ENCODE measurements around the gene C3orf22.

C3orf22 gene

DNA sequence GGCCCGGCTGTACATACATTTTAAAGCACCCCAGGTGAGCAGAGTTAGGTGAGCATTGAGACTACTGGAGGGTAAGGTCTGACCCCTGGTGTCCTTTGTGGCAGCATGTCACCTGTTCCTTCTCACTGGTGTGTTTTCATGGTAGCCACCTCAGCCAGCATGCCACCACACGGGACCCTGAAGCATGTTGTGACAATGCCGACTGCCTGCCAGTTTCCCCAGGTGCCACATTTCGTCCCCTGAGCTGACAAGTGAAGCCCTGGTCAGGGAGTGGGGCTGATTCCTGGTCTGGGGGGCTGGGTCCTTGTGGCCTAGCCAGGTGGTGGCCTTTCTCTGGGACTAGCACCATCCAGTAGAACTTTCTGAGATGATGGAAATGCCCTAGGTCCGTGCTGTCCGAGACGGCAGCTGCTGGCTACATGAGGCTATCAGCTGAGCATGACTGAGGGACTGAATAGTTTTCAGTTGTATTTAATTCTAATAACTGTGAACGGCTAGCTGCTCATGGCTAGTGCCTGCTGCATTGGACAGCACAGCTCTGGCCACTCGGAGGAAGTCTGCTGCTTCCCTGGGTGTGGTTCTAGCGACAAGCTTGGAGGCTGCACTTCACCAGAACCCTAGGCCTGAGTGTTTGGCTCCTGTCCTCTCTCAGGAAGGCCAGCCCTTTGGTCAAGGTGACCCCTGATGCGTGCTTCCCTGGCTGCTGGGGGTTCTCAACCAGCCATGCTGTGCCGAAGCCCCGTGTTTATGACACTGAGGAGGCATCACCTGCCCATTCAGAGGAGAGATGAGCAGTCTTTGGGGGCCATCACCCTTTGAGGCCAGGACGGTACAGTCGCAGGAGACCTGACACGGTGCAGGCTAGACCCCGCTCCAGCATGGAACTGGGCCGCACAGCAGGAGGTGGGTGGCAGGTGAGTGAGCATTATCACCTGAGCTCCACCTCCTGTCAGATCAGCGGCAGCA is 3.9 kb downstream of the C3orf22 start:
- Histone ChIP-seq H2AFZ (no peak overlapping the region), H3K27me3 (ENCODE audit: control insufficient read depth, insufficient read depth, low read length) (no peaks in the 10 kb centered on the region), H3K4me2 (ENCODE audit: low read length) (no peak overlapping the region), H3K27ac (no peak overlapping the region), H3K4me3 (ENCODE audit: low read depth, low read length) (no peak overlapping the region), H3K36me3 (ENCODE audit: control insufficient read depth, insufficient read depth, low read length) (no peaks in the 10 kb centered on the region), H3K79me2 (no peaks in the 10 kb centered on the region), H3K9ac (no peak overlapping the region), H3K9me3 (ENCODE audit: control insufficient read depth, low read length) (no peaks in the 10 kb centered on the region), H3K4me1 (no peaks in the 10 kb centered on the region)
- TF ChIP-seq, protein P1, sequence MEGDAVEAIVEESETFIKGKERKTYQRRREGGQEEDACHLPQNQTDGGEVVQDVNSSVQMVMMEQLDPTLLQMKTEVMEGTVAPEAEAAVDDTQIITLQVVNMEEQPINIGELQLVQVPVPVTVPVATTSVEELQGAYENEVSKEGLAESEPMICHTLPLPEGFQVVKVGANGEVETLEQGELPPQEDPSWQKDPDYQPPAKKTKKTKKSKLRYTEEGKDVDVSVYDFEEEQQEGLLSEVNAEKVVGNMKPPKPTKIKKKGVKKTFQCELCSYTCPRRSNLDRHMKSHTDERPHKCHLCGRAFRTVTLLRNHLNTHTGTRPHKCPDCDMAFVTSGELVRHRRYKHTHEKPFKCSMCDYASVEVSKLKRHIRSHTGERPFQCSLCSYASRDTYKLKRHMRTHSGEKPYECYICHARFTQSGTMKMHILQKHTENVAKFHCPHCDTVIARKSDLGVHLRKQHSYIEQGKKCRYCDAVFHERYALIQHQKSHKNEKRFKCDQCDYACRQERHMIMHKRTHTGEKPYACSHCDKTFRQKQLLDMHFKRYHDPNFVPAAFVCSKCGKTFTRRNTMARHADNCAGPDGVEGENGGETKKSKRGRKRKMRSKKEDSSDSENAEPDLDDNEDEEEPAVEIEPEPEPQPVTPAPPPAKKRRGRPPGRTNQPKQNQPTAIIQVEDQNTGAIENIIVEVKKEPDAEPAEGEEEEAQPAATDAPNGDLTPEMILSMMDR (IDR thresholded peaks at IDR 0.05) = no peak

DNA sequence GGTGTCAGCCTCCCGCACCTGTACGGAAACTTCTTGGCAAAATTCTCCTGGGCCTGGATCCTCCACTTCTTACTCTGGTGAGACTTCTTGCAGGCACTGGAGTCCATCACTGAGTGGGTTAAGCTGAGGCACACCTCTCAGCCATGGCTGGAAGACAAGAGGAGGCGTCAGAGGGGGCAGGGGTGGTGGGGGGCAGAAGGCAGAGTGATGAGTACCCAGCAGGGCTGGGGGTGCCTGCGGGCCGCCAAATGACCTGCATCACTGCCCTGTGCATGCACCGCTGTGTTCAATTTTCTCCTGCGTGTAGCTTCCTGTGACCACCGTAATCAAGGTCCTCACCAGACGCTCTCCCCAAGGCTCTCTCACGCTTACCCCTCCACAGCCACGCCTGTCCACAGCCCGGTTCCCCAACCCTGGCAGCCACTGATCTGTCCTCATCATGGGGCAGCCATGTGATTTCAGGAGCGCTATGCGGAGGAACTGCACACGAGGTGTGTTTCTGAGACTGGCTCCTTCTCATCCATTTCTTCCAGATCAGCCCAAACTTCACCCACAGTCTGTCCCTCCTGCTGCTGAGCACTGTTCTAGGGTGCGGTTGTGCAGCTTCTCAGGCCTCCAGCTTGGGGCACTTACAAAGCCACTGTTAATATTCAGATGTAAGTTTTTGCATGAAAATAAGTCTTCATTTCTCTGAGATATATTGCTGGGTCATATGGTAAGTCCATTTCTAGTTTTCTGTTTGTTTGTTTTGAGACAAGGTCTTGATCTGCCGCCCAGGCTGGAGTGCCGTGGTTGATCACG is 5.2 kb downstream of the C3orf22 start:
- no peak overlapping the region for H3K4me2 ChIP-seq (ENCODE audit: low read length)
- no peaks in the 10 kb centered on the region for H3K4me1 ChIP-seq
- H3K36me3 ChIP-seq (ENCODE audit: control insufficient read depth, insufficient read depth, low read length) = no peaks in the 10 kb centered on the region
- no peaks in the 10 kb centered on the region for H3K27me3 ChIP-seq (ENCODE audit: control insufficient read depth, insufficient read depth, low read length)
- H3K27ac ChIP-seq = no peak overlapping the region
- TF ChIP-seq, protein P1 (IDR thresholded peaks at IDR 0.05) = no peak
- no peaks in the 10 kb centered on the region for H3K79me2 ChIP-seq
- H3K4me3 ChIP-seq (ENCODE audit: low read depth, low read length) = no peak overlapping the region
- no peaks in the 10 kb centered on the region for H3K9me3 ChIP-seq (ENCODE audit: control insufficient read depth, low read length)
- H3K9ac ChIP-seq = no peak overlapping the region
- H2AFZ ChIP-seq = no peak overlapping the region

DNA sequence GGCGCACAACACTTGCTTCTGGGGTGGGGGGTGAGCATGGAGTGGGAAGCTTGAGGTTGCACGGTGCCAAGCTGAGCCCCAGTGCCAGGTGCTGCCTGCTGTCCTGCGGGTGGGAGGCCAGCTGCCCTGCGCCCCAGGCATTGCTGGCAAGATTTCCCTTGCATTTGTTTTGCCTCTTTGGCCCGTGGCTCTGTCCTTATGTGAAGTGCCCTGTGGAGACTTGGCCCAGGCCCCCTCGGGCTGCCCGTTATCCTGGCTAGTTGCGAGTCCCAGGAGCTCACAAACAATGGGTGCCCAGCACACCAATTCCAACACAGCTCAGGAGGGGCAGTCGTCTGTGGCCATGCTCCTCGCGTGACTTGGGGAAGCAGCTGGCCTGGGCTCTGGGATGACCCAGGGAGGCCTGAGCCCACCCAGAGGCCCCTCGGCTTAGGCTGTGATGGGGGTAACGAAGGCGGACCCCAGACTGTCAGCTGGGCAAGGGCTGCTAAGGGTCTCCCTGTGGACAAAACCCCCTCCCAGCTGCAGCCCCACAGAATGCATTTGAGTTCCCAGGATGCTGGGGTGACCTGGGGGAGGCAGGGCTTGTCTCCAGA is 5.9 kb downstream of the C3orf22 start:
- no peaks in the 10 kb centered on the region for H3K27me3 ChIP-seq (ENCODE audit: control insufficient read depth, insufficient read depth, low read length)
- no peak overlapping the region for H3K9ac ChIP-seq
- no peak overlapping the region for H3K27ac ChIP-seq
- TF ChIP-seq, protein P1 (IDR thresholded peaks at IDR 0.05) = no peak
- no peak overlapping the region for H3K4me2 ChIP-seq (ENCODE audit: low read length)
- H3K79me2 ChIP-seq = no peaks in the 10 kb centered on the region
- H3K36me3 ChIP-seq (ENCODE audit: control insufficient read depth, insufficient read depth, low read length) = no peaks in the 10 kb centered on the region
- H3K4me3 ChIP-seq (ENCODE audit: low read depth, low read length) = no peak overlapping the region
- no peak overlapping the region for H2AFZ ChIP-seq
- H3K4me1 ChIP-seq = no peaks in the 10 kb centered on the region
- no peaks in the 10 kb centered on the region for H3K9me3 ChIP-seq (ENCODE audit: control insufficient read depth, low read length)

DNA sequence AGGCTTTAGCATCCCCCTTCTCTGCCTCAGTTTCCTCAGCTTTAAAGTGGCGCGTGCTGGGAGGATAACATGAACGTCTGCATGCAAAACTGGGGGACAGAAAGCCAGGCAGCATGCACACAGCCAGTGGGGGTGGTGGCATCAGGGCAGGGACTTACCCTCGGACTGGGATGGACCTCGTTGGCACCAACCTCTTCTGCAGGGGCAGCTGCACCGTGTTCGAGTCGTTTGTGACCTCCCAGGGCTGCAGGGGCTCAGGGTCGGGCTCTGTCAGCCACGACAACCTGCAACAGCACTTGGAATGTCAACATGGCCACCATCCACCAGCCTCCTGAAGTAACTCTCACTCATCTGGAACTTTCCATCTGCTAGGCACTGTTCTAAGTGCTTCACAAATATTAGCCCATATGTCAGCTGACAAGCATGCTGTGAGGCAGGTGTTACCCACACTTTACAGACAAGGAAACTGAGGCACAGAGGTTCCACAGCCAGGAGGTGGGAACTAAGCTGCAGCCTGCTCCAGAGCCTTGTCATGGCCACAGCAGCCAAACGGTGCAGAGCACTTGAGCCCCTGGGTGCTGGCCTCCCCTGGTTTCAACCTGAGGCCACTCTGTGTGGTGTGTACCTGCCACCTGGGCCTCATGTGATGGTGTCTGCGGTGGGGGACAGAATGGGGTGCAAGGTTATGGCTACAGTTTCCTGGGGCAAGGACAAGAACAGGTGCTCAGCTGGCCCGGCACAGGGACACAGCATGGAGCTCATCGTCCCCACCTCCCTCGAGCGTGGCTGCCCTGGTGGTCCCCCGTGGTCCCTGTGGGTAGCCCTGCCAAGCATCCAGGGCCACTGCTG is 6.7 kb downstream of the C3orf22 start:
- no peak overlapping the region for H3K4me2 ChIP-seq (ENCODE audit: low read length)
- no peaks in the 10 kb centered on the region for H3K4me1 ChIP-seq
- no peaks in the 10 kb centered on the region for H3K9me3 ChIP-seq (ENCODE audit: control insufficient read depth, low read length)
- H3K79me2 ChIP-seq = no peaks in the 10 kb centered on the region
- TF ChIP-seq, protein P1 (IDR thresholded peaks at IDR 0.05) = no peak
- no peak overlapping the region for H3K27ac ChIP-seq
- no peak overlapping the region for H3K9ac ChIP-seq
- H3K4me3 ChIP-seq (ENCODE audit: low read depth, low read length) = no peak overlapping the region
- H2AFZ ChIP-seq = no peak overlapping the region
- H3K36me3 ChIP-seq (ENCODE audit: control insufficient read depth, insufficient read depth, low read length) = no peaks in the 10 kb centered on the region
- H3K27me3 ChIP-seq (ENCODE audit: control insufficient read depth, insufficient read depth, low read length) = no peaks in the 10 kb centered on the region
